GM04504 (cell line): Measurements from ENCODE around the gene MOB3A.

Source experiments
- DNase-seq: peaks from one replicate; pipeline ENCODE4 v3.0.0-alpha.2; 2012; ENCODE audit warnings: low read depth

MOB3A gene

DNA sequence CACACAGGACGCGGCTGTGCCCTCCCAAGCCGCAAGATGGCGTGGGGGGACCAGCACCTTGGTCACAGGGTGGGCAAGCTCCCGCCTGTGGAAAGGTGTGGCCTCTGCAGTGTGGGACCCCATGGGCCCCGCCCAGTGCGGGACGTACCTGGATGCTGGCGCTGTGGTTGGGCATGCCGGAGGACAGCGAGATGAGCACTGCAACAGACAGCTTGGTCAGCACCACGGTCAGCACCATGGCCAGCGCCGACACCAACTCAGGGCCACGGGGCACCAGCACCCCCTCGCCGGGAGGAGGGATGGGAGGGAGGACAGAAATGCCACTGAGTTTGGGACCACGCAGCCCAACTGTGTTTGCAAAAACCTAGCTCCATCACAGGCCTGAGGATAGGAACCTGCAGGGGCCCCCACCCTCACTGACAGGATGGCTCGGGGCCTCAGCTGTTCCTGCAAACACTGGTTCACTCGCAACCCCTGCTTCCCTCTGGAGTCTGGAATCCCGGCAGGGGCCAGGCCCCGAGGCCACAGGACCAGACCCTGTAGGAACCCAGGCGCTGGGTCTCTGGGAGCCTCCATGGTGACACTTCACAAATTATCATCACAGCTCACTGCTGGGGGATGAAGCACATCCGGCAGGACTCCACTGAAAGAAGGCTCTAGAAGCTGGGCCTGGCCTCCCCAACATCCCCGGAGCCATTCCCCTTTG, 27.7 kb upstream of the MOB3A start:
- no peak for DNase-seq

DNA sequence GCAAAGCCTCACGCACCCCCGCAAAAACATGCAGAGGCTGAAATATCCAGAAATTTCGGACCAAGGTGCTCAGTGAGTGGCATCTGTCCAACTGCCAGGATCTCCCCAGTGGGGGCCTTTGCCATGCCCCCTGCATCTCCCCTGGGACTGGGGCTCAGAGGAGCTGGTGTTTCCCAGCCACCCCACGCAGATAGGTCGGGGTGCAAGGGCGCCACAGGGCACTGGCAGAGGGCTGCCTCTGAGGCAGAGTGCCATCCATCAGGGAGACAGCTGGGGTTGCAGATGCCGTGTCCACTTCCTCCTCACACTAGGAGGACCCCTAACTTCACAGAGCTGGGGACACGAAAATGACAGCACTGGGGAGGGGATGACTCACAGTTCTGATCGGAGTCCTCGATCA, 26.9 kb upstream of the MOB3A start:
- DNase-seq = no peak

DNA sequence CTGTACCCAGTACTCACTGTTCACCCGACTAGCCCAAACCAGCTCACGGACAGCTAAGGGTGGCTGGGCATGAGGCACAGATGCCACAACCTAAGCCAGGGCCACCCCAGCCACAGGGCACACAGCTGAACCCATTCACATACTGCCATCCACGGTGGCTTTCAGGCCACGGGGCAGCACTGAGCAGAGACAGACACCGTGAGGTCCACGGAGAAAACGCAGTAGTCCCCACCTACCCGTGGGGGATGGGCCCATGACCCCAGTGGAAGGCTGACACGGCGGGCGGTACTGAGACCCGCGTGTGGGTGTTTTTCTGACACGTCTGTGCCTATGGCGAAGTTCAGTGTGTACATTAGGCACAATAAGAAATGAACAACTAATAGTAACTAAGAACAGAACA, 26.1 kb upstream of the MOB3A start:
- DNase-seq = no peak

DNA sequence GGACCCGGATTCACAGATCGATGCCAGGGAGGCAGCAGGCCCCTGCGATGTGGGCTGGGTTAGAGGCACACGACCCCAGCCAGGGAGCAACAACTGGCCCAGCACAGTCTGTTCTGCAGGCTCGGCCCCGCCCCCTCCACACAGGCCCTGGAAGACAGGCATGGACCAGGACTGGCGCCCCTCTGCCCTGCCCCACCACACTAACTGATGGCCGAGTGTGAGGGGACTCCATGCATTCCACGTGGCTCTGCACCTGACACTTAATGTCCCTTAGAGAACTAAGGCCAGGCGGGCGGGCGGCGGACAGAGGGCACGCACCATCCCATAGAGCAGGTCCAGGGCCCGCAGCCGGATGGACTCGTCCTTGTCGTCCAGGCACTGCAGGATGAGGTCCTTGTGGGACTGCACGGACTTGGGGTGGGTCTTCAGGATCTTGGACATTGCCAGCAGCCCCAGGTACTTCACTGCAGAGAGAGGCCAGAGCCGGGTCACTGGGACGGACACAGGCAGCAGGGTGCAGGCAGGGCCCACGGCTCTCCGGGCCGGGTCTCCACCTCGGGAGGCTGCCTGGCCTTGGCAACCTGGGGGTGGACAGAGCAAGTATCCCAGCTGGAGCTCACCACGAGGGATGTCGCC, 25.4 kb upstream of the MOB3A start:
- no peak for DNase-seq

DNA sequence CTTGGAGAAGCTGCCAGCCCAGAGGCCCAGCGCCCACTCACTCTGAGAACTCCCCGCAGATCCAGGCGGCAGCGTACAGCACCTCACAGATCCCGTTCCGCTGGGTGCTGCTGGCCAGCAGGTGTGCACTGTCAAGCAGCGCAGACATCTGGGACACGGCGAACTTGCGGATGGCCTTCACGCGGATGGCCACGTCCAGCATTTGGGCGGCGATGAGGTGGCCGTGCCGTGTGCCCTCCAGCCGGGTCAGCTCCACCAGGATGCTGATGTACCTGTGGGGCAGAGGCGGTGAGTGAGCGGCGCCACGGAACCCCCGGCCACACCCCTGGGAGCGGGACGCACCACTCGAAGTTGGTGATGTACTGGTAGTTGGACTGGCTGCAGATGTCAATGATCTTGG, 24.7 kb upstream of the MOB3A start:
- DNase-seq = no peak

DNA sequence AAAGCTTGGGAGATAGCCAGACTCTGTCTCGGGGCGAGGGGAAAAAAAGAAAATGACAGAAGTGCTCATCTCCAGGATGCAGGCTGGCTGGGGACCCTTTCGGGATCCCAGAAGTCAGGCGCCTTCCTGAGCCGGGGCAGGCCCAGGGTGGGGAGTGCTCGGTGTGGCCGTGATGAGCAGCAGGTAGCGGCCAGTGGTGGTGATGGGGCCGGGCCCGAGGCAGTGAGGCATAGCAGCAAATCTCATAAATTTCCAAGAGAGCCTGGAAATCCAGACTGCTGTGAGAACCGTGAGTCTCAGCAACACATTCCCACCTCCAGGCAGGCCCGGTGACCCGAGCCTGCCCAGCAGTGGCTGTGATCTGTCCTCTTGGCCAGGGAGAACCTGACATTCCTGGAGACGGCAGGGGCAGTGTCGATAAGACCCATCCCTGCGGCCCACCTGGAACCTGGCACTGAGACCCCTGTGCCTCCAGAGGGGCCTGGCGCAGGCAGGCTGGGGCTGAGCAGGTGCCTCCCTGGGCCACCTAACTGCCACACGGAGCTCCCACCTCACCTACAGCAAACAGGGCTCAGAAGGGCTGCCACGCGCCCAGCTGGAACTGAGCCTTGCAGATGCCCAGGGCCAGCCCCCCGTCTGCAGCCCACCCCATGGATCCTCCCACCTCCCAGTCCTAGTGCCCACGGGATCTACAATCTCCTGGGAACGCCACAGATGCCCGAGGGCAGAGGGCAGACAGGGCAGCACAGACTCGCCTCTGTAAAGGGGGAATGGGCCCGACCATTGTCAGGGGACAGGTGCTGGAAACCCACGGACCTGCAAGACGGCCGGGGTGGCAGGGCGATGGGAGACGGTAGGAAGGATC, 24.0 kb upstream of the MOB3A start:
- DNase-seq = no peak

DNA sequence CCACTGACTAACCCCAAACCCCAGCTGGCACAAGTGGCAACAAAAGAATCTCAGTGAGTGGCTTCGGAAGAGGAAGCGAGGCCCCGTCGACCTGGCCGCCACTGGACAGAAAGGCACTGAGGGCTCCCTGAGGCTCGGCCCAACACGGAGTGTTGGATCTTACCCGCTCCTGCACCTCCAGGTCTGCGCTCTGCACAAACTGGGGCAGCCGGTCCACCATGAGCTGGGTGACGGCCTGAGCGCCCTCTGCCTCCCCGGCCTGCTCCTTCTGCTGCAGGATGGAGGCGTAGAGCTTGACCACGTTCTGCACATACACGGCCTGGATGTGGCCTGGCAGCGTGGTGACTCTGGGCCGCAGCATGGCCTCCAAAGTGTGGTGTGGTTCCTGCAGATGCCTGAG, 22.3 kb upstream of the MOB3A start:
- DNase-seq = no peak

DNA sequence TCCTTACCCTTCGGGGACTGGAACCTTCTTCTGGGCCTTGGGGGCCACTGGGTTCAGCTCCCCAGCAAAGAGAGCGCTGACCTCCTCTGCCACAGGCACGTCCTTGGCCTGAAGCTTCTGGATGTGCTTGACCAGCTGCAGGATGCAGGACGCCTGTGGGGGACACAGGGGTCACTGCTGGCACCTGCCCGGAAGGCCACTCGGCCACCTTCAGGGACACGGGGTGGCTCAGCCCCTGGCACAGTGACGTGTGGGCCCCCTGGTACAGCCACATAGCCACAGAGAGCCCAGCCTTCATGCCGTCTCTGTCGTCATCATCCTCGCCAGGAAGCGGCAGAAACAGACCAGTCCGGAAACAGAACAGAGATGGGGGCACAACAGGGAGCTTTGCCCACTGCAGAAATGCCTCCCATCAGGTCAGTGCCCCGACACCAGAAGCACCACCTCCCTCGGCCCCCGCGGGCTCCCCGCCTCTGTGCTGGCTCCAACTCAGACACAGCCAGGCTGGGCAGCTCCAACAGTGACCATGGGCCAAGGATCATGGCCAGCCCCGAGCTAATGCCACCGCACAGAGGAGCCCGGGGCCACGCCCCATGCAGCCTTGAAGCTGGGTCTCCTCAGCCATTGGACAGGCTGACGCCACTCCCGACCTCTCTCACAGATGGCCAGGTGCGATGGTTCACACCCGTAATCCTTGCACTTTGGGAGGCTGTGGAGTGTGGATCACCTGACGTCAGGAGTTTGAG, 21.3 kb upstream of the MOB3A start:
- DNase-seq = no peak

DNA sequence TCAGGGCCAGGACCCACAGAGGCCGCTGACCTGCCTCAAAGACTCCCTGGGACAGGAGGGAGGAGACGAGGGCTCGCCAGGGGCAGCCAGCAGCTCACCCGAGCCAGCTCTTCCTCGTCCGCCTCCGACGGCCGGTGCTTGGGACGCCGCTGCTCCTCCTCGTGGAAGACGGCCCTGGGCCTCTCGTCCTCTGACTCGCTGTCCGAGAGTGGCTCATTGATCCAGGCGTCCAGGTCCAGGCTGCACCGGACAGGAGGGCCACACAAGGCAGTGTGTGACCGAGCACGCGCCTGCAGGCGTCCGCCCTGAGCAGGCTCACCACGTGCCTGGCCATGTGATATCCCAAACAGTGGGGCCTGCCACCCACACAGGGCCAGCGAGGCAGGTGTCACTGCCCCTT, 20.4 kb upstream of the MOB3A start:
- no peak for DNase-seq

DNA sequence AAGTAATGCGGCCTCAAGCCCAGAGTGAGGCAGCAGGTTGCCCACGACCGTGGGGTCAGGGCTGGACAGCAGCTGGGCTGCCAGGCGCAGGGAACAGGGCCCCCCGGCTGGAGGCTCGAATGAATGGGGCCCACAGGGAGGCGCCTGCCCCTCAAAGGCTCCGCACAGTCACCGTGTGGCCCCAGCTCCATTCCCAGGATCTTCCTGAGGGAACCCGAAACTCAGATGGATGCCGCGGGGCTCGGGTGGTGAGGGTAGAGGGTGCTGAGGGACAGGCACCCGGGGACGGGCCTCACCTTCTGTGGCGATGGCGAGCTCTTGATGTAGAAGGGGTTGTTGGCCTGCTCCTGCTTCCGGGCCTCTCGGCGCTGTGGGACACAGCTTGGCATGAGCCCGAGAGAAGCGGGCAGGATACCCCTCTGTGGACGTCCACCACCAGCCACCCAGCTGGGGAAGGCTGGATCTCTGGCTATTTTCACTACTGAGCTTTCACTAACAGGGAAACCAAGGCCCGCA, 19.8 kb upstream of the MOB3A start:
- DNase-seq = no peak

DNA sequence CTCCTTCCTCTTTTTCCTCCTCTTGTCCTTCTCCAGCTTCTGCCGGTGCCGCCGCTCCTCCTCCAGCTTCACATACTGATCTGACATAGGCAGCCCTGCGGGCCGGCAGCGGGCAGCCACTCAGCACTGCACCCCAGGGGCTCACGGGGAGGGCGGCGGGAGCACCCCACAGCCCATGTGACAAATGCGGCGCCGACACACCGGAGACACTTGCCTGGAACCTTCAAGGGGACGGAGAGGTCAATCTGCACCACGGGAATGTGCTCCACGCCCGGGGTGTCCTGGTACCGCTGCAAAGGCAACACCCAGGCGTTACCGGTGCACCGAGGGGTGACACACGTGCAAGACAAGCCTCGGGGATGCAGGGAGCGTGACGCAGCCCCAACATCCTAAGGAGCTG, 19.2 kb upstream of the MOB3A start:
- DNase-seq = no peak

DNA sequence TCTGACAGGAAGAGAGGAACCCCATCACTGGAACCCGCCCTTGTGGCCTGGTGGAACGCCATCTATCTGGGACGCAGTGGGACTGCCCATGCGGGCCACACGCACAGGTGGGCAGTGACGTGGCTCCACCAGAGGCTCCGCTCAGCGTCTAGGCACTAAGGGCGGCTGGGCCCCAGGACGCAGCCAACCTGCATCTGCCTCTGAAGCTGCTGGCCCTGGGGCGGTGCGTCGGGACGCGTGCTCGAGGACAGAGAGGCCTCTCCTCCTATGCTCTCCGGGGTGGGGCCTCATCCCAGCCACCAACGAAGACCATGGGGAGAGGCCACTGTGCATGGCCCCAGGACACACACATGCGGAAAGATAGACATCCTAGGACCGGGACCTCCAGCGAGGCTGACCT, 18.7 kb upstream of the MOB3A start:
- DNase-seq = no peak

DNA sequence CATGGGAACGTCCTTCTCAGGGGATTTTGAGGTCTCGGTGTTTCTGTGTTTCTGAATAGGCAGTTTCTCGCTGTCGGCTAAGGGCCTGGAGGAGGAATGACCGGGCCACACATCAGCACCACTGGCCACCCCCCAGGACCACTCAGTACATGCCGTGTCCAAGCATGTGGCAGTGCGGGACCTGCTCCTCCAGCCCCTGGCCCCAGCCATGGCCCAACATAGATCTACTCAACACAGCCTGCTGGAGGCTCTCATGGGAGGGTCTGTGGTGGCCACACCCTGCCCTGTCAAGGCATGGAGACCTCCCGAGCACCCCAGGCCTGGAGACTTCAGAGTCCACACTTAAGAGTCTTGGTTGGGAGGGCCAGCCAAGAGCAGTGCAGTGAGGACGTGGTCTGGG, 18.1 kb upstream of the MOB3A start:
- no peak for DNase-seq

DNA sequence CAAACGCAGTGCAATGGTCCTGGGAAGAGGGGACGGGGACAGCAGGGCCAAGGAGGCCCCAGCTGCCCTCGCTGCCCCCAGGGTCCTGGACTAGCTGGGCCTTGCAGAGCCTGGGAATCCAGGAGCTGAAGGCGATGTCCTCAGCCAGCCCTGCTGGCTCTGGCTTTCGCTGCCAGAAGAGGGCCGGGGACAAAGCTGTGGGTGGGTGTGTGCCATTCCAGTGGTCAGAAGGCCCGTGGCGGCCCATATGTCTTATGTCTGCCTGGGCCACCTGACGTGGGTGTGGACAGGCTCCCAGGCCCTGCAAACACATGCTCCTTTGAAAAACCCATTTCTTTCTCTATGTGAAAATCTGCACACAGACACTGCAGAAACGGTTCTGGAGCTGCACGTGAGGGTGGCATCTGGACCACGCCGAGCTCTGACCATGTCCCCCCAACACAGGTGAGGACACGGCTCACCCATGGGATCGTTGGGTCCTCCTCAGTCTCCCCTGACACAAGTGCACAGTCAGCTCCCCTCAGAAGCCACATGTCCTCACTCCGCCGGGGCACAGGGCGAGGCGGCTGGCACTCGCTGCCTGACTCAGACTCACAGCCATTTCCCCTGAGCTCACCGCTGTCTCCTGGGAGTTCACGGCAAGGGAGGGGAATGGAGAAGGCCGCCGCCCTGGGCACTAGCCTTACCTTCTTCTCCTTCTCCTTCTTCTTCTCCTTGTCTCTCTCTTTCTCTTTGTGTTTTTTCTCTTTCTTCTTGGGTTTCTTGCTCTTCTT, 17.5 kb upstream of the MOB3A start:
- DNase-seq = no peak

DNA sequence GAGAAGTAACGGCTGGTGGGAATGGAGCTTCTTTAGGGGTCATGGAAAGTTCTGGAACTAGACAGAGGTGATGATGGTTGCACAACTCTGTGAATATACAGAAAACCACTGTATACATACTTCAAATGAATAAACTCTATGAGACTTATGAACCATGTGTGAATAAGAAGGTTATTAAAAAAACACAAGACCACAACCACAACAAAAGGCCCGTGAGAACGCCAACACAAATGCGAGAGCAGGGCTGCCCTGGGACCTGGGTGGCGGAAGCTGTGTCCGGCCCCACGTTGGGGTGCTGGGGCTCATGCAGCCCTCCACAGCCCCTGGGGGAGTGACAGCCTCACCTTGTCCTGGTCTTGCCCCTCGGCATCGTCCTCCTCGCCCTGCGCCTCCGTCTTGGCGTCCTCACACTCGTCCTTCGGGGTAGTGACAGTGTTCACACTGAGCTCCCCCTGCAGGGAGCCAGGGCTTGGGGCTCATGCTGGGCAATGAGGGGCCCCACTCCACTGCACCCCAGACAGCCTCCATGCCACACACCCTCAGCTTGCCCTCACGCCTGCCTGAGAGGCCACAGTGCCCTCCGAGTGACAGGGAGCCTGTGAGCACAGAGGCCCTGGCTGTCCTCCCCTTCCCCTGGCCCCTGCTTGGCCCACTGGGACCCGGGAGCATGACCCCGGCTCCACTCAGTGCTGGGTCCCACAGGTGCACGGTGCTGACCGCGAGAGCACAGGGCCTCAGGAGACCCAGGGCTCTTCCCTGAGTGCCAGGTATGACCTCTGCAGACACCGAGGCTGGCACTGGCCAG, 16.6 kb upstream of the MOB3A start:
- no peak for DNase-seq

DNA sequence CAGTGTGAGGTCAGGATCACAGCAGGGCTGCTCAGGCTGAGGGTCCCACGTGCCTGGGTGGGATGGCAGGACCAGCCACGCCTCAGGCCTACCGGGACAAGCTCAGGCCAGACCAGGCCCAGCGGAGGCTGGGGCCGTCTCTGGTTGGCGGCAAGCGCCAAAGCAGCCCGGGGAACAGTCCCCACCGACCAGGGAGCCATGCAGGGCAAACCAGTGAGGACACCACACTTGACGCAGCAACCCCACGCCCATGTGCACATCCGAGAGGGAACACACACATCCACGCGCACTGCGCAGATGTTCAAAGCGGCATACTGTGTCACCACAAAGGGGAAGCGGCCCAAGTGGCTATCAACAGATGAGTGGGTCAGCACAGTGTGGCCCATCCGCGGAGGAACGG, 15.8 kb upstream of the MOB3A start:
- DNase-seq = no peak

DNA sequence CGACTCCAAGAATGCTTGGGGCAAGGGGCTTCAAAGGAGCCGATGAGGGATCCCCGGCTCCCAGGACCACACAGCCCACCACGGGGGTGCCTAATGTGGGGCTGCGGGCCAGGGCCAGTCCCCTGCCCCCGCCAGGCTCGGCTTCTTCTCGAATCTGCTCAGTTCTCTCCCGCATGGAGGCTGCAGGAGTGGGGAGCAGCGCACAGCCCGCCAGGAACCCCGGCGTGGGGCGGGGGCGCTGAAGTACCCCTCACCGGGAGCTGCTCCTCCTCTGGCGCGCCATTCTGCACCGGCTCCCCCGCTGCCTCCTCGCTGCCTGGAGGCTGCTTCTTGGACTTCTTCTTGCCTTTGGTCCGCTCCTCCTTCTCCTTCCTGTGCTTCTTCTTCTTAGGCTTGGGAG, 15.3 kb upstream of the MOB3A start:
- DNase-seq = no peak

DNA sequence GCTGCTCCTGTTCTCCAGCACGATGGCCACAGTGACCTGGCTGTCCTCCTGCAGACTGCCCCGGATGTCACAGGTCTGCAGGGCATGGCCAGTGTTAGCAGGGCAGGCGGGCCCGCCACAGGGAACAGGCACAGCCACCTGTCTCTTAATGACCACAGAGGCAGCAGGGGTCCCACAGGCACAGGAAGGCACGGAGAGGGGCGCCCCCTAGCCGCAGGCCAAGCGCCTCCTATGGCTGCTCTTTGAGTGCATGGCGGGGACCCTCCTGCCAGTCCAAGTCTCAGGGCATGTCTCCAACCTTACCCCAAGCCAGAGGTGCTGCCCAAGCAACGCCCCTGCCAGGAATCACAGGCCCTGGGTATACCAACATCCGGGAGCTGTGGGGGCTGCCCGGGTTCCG, 14.7 kb upstream of the MOB3A start:
- no peak for DNase-seq

DNA sequence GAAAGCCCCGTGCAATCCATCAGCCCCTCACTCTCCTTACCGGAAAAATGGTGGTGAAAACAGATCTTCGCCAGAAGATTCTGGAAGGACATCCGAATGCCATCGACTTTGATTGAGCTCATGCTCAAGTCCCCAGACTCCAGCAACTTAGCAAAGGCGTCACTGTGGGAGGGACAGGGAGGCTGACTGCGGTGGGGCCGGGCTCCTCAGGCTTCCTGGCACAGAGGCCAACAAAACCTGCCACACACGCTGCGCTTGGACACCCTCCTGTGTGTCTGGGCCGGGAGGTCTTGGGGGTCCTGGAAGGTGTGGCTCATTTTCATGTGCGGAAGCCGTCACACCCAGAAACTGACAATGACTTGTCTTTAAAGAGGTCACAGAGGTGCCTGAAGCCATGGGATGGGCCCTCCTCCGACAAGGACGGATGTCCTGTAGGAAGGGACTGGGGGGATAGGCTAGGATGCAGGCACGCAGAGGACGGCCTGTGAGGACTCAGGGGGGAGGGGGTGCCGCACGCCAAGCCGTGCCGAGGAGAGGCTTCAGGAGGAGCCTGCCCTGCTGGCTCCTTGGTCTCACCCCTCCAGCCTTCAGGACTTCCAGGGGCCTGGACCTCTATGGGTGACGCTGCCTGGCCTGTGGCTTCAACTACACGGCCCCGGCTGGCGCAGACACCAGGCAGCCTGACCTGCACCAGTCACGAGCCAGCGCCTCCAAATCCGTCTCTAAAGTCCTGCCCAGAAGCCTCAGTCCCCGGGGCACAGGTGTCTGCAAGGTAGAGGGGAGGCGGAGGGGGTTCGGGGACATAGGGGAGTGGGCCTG, 13.1 kb upstream of the MOB3A start:
- DNase-seq = no peak
